Activated CD8-positive, alpha-beta memory T cell treated with anti-CD3 and anti-CD28 coated beads for 24 hours (primary cell): ENCODE results near the gene GAB3.
"Not testable (repeated sequence)": the region's sequence is repeated elsewhere in the genome, so short reads cannot be mapped to it uniquely, and the experiment has no call there.

Source experiments
- DNase-seq: peaks from one replicate; pipeline ENCODE4 v3.0.0-alpha.2; 2020

The GAB3 gene

DNA sequence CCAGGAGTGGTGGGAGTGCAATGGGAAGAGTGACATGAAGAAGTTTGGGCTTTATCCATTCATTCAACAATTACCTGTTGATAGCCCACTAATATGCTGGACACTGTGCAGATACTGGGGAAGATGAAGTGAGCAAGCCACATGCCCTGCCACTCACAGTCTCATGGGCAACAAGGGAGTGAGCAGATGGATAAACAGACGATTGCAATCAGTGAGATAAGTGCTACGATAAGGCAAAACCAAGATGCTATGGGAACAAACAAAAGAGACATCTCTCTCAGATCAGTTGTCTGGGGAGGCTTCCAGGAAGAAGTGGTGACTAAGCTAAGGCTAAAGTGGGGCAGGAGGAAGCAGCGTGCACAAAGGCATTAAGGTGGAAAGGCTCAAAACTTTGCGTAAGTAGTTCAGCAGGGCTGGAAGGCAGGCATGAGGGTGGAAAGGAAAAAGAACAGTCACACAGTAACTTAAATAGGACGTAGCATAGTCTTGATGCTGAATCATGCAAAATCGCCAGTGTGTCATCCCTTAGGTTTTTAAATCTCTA, 31.7 kb downstream of the GAB3 start:
- DNase-seq: no peak

GRCh38 chrX:154718616-154719015, 32.3 kb downstream of the GAB3 start:
- DNase-seq: no peak

DNA sequence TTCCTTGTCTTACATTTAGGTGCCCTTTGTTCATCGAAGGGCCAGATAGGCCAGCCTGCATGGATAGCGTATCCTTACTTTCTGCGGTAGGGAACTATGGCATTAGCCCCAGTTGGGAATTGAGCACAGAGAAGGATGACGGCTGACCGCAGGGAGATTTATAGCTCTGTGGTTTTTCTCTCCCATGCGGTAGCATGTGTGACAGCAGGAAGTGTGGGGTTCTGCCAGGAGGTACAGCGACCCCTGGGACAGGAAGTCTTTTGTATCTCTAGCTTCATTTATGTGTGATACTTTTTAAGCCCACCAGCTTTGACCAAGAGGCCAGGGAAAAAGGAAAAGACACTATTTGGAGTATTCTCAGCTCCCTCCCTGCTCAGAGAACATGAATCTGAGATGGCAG, 33.1 kb downstream of the GAB3 start:
- DNase-seq: no peak

DNA sequence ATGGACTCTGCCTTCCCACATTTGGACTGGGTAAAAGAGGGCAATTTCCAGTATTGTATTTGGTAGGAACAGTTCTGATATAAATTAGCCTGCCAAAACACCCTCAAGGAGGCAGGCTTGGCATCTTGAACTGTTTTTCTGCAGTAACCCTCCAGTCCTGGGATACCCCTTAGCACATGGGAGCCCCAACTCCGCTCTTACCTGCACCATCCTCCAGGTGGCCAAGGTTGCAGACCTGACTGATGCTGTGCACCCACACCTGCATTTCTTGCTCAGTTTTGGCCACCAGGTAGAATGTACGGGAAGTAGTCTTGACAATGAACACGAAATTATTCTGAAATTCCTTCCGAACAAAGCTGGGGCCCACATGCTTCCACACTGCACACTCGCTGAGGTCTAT, 35.1 kb downstream of the GAB3 start:
- no peak for DNase-seq

GRCh38 chrX:154714925-154715324, 36.0 kb downstream of the GAB3 start:
- DNase-seq: no peak

DNA sequence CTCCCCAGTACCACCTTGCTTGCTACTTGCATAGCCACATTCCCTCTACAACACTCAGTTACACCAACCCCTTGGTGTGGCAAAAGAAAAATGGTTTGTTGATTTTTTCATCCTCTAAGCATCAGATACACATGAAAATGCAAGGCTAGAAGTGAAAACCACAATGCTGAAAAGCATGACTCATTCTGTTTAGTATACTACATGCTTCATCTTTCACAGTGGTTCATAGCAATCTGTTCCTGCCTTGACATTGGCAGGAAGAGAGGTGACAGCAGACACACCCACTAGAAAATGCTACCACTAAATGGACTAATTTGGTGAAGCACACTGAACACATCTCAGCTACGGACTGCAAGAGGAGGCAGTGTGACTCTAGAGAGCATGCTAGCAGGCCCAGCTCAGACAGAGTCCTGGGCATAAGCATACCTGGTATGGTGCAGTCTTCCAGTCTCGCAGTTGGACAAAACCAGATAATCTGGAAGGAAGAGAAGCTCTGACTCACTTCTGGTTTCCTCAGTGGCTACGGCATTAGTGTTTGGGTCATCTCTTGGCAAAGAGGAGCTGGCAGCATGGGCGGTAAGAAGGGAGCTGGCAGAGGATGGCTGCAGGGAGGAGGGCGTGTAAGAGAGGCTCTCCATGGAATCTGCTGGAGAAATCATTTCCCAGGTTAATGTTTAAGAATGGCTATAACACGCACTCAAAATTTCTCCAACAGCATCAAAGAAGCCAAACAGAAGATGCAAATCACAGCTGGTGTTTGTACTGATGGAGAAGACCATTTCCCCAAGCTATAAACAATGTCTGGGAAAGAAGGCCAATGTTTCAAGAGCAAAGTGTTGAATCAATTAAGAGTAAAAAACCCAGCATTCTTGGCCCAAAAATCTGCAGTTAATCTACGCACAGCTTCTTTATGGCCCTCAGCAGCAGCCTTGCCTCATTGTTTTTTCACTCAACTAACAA, 37.8 kb downstream of the GAB3 start:
- no peak for DNase-seq

GRCh38 chrX:154711264-154711663, 39.6 kb downstream of the GAB3 start:
- DNase-seq: no peak

DNA sequence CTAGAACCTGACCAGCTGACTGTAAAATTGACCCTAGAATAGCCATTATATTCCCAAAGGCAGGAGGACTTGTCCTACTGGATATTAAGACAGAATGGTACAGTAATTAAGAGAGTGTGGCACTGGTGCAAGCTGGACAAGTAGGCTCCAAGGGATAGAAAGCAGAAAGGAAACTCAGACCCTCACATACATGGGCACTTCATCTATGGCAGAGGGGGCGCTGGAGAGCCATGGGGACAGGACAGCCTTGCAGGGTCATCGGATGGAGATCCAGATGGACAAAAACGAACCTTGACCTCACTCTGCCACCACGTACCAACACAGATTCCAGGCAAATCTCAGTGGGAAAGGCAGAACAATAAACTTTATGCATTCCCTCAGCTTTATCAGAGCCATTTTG, 40.6 kb downstream of the GAB3 start:
- DNase-seq: no peak

GRCh38 chrX:154698630-154699248, 52.1 kb downstream of the GAB3 start:
- no peak for DNase-seq

GRCh38 chrX:154696676-154697045, 54.2 kb downstream of the GAB3 start:
- no peak for DNase-seq

DNA sequence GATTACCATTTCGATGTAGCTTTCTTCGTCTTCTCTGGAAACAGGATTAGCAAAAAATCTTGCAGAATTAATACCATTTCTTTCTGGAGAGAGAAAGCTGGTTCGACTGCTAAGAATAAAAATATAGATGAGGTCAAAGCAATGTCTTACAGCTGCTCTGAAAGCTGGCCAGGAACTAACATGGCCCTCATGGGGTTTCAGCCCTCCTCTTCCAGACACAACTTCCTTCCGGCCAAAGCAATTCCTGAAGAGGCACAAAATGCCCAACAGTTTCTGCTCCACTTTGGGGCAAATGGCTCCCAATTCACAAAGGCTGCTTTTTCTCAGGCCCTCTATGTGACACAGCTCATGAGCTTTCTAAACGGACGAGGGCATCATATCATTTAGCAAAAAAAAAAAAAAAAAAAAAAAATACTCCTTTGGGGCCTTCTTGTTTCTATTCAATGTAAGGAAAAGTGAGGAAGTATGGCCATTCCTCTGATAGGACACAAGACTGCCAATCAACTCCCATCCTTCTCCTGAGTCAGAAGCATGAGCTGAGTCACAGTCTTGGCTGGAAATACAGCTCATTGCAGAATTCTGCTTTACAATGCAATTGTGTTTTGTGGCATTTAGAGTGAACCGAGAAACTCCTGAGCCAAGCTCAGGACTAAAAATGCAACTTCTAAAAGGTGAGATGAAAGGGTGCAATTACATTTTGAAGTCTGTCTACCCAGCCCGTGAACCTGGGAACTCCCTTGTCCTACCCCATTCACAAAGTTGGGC, 54.8 kb downstream of the GAB3 start:
- DNase-seq: no peak

GRCh38 chrX:154693394-154693793, 57.5 kb downstream of the GAB3 start:
- no peak for DNase-seq

GRCh38 chrX:154690438-154690837, 60.4 kb downstream of the GAB3 start:
- DNase-seq: not testable (repeated sequence)

GRCh38 chrX:154672084-154672483, 78.8 kb downstream of the GAB3 start:
- not testable (repeated sequence) for DNase-seq

DNA sequence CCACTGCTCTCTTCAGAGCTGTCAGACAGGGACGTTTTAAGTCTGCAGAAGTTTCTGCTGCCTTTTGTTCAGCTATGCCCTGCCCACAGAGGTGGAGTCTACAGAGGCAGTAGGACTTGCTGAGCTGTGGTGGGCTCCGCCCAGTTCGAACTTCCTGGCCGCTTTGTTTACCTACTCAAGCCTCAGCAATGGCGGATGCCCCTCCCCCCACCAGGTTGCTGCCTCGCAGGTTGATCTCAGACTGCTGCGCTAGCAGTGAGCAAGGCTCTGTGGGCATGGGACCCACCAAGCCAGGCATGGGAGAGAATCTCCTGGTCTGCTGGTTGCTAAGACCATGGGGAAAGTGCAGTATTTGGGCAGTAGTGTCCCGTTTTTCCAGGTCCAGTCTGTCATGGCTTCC, 80.0 kb downstream of the GAB3 start:
- DNase-seq: not testable (repeated sequence)

- DNase-seq: no peak
These were observed 89.0 kb downstream of the GAB3 start for GRCh38 chrX:154661899-154662298.

DNA sequence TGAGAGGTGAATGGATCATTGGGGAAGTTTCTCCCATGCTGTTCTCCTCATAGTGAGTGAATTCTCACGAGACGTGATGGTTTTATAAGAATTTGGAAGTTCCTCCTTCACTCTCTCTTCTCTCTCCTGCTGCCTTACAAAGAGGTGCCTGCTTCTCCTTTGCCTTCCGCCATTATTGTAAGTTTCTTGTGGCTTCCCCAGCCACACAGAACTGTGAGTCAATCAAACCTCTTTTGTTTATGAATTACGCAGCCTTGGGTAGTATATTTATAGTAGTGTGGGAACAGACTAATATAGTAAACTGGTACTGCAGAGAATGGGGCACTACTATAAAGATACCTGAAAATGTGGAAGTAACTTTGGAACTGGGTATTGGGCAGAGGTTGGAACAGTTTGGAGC, 89.7 kb downstream of the GAB3 start:
- no peak for DNase-seq

DNA sequence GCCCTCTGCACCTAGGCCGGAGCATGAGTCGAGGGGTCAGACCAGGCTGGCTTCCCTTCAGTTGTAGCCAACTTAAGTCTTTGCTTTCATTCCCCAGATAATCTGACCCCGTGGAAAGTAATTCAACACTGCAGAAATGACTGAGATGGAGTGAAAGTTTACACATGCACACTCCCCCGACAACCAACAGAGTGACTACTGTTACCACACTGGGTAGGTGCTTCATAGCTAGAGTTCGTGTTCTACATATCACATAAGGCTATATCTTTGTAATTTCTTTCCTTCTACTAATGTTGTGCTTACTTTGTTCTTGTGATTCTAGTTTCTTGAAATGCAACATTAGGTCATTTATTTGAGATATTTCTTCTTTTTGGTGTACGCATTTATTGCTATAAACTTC, 90.3 kb downstream of the GAB3 start:
- DNase-seq: no peak

DNA sequence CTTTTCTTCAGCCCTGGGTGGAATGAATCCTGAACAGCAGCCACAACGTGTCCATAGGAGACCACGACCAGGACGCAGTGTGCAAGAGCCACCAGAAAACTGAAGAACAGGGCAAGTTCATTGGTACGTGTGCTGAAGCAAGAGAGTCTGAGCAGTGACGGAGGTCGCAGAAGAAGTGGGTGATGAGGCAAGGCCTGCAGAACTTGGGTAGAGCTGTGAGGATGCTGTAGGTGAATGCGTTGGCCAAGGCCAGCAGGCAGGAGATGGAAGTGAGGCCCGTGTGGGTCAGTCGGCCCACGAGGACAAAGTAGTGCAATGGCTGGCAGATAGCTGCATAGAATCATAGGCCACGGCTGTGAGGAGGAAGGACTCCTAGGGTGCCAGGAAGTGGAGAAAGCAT, 91.9 kb downstream of the GAB3 start:
- DNase-seq: no peak

DNA sequence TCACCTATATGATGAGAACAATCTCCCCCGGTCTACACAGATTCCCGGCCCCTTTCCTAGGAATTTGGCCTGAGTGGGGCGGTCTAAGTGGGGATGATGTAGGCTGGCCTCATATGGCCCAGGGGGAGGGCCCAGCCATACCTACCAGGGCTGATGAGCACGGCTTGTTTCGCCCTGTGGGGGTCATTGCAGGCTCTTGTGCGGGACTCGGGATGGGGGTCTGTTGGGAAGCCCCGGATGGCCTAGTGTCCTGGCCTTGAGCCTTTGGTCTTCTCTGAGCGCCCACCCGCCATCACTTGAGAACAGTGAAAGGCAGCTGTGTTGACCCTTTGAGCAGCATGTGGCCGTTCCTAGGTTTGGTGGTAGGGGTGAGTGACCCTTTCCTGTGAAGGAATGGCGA, 92.7 kb downstream of the GAB3 start:
- no peak for DNase-seq

- no peak for DNase-seq
These were observed 93.6 kb downstream of the GAB3 start for GRCh38 chrX:154657226-154657805.

DNA sequence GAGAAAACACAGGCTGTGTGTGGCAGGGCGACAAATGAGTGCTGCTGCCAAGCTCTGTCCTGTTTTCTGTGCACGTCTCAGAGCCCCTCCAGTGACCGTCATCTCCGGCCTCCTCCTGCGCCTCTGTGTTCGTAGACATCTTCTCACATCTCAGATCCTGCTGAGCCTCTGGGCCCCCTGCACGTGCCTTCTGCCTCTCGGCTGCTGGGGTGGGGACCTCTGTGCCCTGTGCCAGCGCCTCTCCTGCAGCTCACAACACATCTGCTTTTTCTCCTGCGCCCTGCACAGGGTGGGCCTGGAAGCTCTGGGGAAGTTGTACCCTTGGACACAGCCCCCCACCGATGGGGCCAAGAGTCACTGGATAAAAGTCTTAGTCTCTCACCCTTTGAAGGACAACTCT, 95.1 kb downstream of the GAB3 start:
- DNase-seq: no peak

GRCh38 chrX:154655346-154655745, 95.5 kb downstream of the GAB3 start:
- no peak for DNase-seq
